IPS-NIHi11 (cell line): ENCODE measurements around the gene TOMM40.
"Not testable (repeated sequence)": the region's sequence is repeated elsewhere in the genome, so short reads cannot be mapped to it uniquely, and the experiment has no call there.

Experiments
- DNase-seq: peaks from one replicate; pipeline ENCODE4 v3.0.0; 2012; ENCODE audit warnings: mixed read lengths, low spot score

Gene TOMM40

GRCh38 chr19:44871809-44872208, 19.2 kb upstream of the TOMM40 start:
- DNase-seq: no peak

GRCh38 chr19:44872661-44873060, 18.4 kb upstream of the TOMM40 start:
- DNase-seq: no peak

GRCh38 chr19:44874317-44874716, 16.7 kb upstream of the TOMM40 start:
- DNase-seq: no peak

GRCh38 chr19:44875666-44876451, 15.2 kb upstream of the TOMM40 start:
- DNase-seq: no peak

GRCh38 chr19:44876930-44877535, 14.0 kb upstream of the TOMM40 start:
- no peak for DNase-seq

- no peak for DNase-seq
These were observed 12.8 kb upstream of the TOMM40 start for GRCh38 chr19:44878120-44878865.

GRCh38 chr19:44879309-44880065, 11.6 kb upstream of the TOMM40 start:
- no peak for DNase-seq

GRCh38 chr19:44882063-44882462, 9.0 kb upstream of the TOMM40 start:
- DNase-seq: no peak

GRCh38 chr19:44882619-44883397, 8.2 kb upstream of the TOMM40 start:
- not testable (repeated sequence) for DNase-seq

GRCh38 chr19:44883922-44884321, 7.1 kb upstream of the TOMM40 start:
- DNase-seq: no peak

GRCh38 chr19:44884566-44884965, 6.5 kb upstream of the TOMM40 start:
- DNase-seq: no peak

GRCh38 chr19:44886141-44886540, 4.9 kb upstream of the TOMM40 start:
- DNase-seq: no peak

GRCh38 chr19:44887648-44888047, 3.4 kb upstream of the TOMM40 start:
- DNase-seq: no peak

- DNase-seq: not testable (repeated sequence)
These were observed 2.7 kb upstream of the TOMM40 start for GRCh38 chr19:44888335-44888734.

GRCh38 chr19:44889830-44890365, 1.2 kb upstream of the TOMM40 start:
- DNase-seq: no peak

- peak; percentile 93 for DNase-seq
These were observed 563 bp upstream of the TOMM40 start for GRCh38 chr19:44890366-44891015.

- no peak for DNase-seq
These were observed 1.9 kb downstream of the TOMM40 start for GRCh38 chr19:44892932-44893331.

GRCh38 chr19:44893332-44894051, 2.4 kb downstream of the TOMM40 start:
- no peak for DNase-seq

GRCh38 chr19:44894052-44894400, 3.0 kb downstream of the TOMM40 start:
- no peak for DNase-seq

- no peak for DNase-seq
These were observed 3.9 kb downstream of the TOMM40 start for GRCh38 chr19:44894946-44895345.
